Eye (tissue), 1 donor: ENCODE results near the gene TEPSIN.

Experiments used
- DNase-seq: peaks from one replicate; pipeline ENCODE4 v3.0.0-alpha.2; 2015

TEPSIN gene

DNA sequence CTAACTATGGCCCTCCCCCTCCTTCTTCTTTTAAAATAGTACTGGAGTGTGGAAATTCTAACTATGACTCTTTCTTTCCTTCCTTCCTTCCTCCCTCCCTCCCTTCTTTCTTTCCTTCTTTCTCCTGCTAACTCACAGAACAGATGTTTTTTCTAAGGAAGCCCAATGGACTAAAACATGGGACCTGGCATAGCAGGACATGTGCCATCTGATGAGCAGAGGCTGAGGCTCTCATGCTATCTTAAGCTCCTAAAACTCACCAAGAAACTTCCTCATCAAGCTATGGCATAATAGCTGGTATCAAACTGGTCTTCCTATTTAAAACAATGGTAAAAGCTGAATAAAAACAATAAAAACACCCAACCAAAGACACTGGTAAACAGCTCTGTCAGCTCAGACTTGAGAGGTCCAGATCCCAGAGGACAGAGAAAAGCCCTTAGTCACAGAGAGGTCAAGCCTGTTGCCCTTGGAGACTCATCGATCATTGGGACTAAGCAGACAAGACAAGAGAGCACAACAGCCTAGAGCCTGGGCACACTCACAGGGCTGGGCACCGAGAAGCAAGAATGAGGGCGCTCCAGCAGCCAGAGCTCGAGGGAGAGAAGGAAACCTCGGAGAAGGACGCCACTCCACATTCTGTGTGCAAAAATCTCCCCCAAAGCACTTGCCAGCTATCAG is 28.7 kb upstream of the TEPSIN start:
- no peak for DNase-seq

- DNase-seq: no peak
Observed at GRCh38 chr17:81265576-81265975, 26.7 kb upstream of the TEPSIN start.

GRCh38 chr17:81264640-81265039 is 25.8 kb upstream of the TEPSIN start:
- DNase-seq: no peak

GRCh38 chr17:81263371-81264181 is 24.7 kb upstream of the TEPSIN start:
- no peak for DNase-seq

DNA sequence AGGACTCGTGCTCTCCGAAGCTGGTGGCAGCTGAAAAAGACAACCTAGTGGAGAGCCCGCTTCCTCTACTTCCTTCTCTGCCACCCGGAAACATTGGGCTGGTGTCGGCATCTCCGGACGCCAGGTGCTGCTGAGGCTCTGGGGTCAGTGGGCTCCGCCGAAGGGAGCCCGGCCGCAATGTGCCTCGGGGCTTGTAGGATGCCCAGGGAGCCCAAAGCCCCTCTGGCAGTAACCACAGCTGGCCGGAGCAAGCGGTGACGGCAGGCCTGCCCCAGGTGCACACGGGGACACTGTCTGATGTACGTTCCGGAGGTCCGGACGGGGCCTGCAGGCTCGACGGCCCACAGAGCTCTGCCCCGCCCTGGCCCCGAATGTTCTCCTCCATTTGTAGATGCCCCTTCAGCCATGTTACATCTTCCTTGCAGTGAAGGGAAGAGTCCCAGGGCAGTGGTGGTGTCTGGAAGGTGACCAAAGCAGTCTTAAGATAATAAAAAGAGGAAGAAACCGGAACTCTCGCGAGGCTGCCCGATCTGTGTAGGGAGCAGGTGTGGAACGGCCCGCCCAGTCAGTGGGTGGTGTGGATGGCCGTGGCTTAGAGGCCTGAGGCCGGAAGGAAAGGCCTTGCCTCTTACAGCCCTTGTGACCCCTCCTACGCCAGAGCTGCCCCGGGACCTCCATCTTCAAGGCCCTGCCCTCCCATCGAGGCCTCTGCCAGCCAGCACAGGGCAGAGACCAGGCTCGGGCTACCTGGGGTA is 22.9 kb upstream of the TEPSIN start:
- DNase-seq: no peak

GRCh38 chr17:81261096-81261495 is 22.2 kb upstream of the TEPSIN start:
- no peak for DNase-seq

GRCh38 chr17:81260641-81261040 is 21.8 kb upstream of the TEPSIN start:
- DNase-seq: no peak

GRCh38 chr17:81260171-81260570 is 21.3 kb upstream of the TEPSIN start:
- DNase-seq: no peak

GRCh38 chr17:81259058-81259605 is 20.3 kb upstream of the TEPSIN start:
- no peak for DNase-seq

- DNase-seq: no peak
Observed at GRCh38 chr17:81258292-81258691, 19.4 kb upstream of the TEPSIN start.

- no peak for DNase-seq
Observed at GRCh38 chr17:81257533-81257932, 18.7 kb upstream of the TEPSIN start.

GRCh38 chr17:81256616-81257015 is 17.8 kb upstream of the TEPSIN start:
- no peak for DNase-seq

GRCh38 chr17:81254955-81255717 is 16.3 kb upstream of the TEPSIN start:
- DNase-seq: peak; percentile 85

DNA sequence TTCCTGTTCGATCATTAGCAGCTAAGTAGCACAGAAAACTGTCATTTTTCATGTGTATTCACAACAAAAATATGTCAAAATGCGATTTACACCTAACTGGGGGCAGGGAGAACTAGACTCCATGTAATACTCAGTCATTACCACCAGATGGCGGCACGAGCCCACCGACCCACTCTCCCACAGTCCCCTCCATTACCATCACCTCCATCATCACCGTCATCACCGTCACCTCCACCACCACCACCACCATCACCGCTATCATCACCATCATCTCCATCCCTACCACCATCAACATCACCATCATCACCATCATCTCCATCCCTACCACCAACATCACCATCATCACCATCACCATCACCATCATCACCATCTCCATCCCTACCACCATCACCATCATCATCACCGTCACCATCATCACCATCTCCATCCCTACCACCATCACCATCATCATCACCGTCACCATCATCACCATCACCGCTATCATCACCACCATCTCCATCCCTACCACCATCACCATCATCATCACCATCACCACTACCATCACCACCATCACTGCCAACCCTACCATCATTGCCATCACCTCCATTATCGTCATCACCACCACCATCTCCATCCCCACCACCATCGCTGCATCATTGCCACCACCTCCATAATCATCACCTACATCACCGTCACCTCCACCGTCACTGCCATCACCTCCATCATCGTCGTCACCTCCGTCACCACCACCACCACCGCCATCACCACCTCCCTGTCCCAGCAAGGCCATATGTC is 14.7 kb upstream of the TEPSIN start:
- DNase-seq: peak; percentile 84

GRCh38 chr17:81252987-81253329 is 14.1 kb upstream of the TEPSIN start:
- DNase-seq: no peak

DNA sequence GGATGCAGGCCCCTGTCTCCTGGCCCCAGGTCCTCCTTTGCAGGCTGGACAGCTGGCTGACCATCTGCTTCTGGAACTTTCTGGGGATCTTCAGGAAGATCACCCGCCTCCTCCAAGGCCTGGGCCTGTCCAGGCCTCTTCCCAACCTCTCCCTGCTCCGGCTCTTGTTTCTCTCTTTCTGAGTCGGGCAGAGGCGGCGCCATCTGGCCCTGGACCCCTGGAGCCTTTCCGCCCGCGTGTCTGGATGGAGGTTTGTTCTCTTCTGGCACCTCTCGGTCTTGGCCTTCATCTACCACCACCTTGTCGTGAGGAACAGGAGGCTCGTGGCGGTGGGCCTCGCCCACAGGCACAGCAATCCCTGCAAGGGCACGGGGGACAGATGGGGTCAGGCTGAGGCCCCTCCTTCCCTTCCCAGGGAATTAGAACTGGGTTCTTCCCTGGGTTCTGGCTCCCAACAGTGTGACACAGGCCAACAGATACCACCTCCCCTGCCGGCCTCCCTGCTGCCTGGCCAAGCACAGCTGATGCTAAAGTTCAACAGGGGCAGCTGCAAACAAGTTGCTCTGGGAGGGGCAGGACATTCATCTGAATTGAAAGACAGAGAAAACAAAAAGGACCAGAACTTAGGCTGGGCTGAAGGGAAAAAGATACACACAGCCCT is 13.6 kb upstream of the TEPSIN start:
- DNase-seq: peak; percentile 43

DNA sequence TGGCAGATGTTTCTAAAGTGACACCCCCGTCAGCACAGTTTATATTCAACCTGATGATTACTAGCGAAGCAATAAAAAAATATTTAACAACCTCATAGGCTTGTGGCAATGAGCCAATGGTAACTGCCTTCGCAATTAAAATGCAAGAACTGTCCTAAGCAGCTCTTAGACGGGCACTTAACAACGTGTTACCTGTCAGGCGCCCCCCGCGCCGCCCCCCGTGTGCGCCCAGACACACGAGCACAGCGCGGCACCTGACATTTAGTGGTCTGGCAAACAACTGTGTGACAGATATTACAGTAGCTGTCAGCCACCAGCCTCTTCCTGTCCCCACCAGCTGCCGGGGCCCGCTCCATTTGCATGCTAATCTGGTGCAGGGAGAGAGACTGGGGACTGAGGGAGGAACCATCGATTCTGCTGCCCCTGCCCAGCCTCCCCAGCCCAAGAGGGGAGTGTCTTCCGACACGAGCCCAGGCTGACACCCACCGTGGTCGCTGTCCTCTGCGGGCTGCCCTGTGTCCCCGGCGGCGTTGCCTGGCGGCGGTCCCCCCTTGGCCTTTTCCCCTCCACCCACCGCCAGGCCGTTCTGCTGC is 12.9 kb upstream of the TEPSIN start:
- DNase-seq: peak; percentile 60

GRCh38 chr17:81251094-81251708 is 12.3 kb upstream of the TEPSIN start:
- peak; percentile 35 for DNase-seq

GRCh38 chr17:81250286-81251093 is 11.6 kb upstream of the TEPSIN start:
- DNase-seq: no peak
